ENCODE measurements around the gene DDR2.

GRCh38 chr1:162680419-162681121, 48.3 kb downstream of the DDR2 start:
- no peak for TF ChIP-seq CTCF (IDR thresholded peaks at IDR 0.05)
- TF ChIP-seq EZH2 (IDR thresholded peaks at IDR 0.05) = no peak
- no peak for TF ChIP-seq EZH2phosphoT487 (IDR thresholded peaks at IDR 0.05)
